ACC112 (cell line): ENCODE data around the gene HMX1.

Source experiments
- H2AFZ ChIP-seq: fragments of 200-600 bp; sonication (generic); one replicate; pipeline ENCODE4 v1.6.0; 2017; ENCODE audit warnings: antibody characterized with exemption, low read length; ENCODE audit not compliant: unreplicated experiment
- H3K27ac ChIP-seq: fragments of 200-600 bp; sonication (generic); 2 replicates; pipeline ENCODE4 v1.5.1; 2014; ENCODE audit warnings: low read depth, mild to moderate bottlenecking, antibody characterized with exemption, low read length, moderate library complexity
- H3K27me3 ChIP-seq: fragments of 200-600 bp; sonication (generic); 2 replicates; pipeline ENCODE4 v1.6.1; 2014; ENCODE audit warnings: mild to moderate bottlenecking, antibody characterized with exemption, low read length, moderate library complexity, mixed read lengths; ENCODE audit not compliant: insufficient read depth
- H3K36me3 ChIP-seq: fragments of 200-600 bp; sonication (generic); 2 replicates; pipeline ENCODE4 v1.6.1; 2016; ENCODE audit warnings: mild to moderate bottlenecking, antibody characterized with exemption, low read length, moderate library complexity, mixed read lengths; ENCODE audit not compliant: insufficient read depth
- H3K4me1 ChIP-seq: fragments of 200-600 bp; sonication (generic); one replicate; pipeline ENCODE4 v1.6.1; 2016; ENCODE audit warnings: low read length, mixed read lengths; ENCODE audit not compliant: insufficient read depth, unreplicated experiment, control insufficient read depth
- H3K4me3 ChIP-seq: fragments of 200-600 bp; sonication (generic); 2 replicates; pipeline ENCODE4 v1.5.1; 2014; ENCODE audit warnings: mild to moderate bottlenecking, low read depth, low read length
- H3K79me2 ChIP-seq: fragments of 200-600 bp; sonication (generic); one replicate; pipeline ENCODE4 v1.6.0; 2016; ENCODE audit warnings: low read length; ENCODE audit not compliant: control insufficient read depth, unreplicated experiment, insufficient read depth

The HMX1 gene

GRCh38 chr4:8852118-8852704, 19.4 kb downstream of the HMX1 start:
- peaks cover 63% of the 10 kb centered on the region for H3K27me3 ChIP-seq
- H3K36me3 ChIP-seq, result no peaks in the 10 kb centered on the region
- no peak overlapping the region for H2AFZ ChIP-seq
- no peaks in the 10 kb centered on the region for H3K79me2 ChIP-seq
- no peaks in the 10 kb centered on the region for H3K4me1 ChIP-seq
- no peak overlapping the region for H3K4me3 ChIP-seq
- H3K27ac ChIP-seq, result no peak overlapping the region

- Histone ChIP-seq H3K36me3 (no peaks in the 10 kb centered on the region), H2AFZ (no peak overlapping the region), H3K27me3 (peaks cover 57% of the 10 kb centered on the region), H3K4me3 (no peak overlapping the region), H3K27ac (no peak overlapping the region), H3K4me1 (no peaks in the 10 kb centered on the region), H3K79me2 (no peaks in the 10 kb centered on the region)
Measured at GRCh38 chr4:8851321-8852117, 20.1 kb downstream of the HMX1 start.

GRCh38 chr4:8850830-8851188, 20.8 kb downstream of the HMX1 start:
- Histone ChIP-seq H3K36me3 (no peaks in the 10 kb centered on the region), H3K27me3 (peaks cover 49% of the 10 kb centered on the region), H2AFZ (no peak overlapping the region), H3K4me1 (no peaks in the 10 kb centered on the region), H3K27ac (no peak overlapping the region), H3K4me3 (no peak overlapping the region), H3K79me2 (no peaks in the 10 kb centered on the region)

GRCh38 chr4:8850074-8850829, 21.4 kb downstream of the HMX1 start:
- no peaks in the 10 kb centered on the region for H3K4me1 ChIP-seq
- no peak overlapping the region for H3K4me3 ChIP-seq
- H3K27me3 ChIP-seq, result peaks cover 44% of the 10 kb centered on the region
- H3K27ac ChIP-seq, result no peak overlapping the region
- H3K79me2 ChIP-seq, result no peaks in the 10 kb centered on the region
- no peak overlapping the region for H2AFZ ChIP-seq
- no peaks in the 10 kb centered on the region for H3K36me3 ChIP-seq

- peaks cover 36% of the 10 kb centered on the region for H3K27me3 ChIP-seq
- H3K79me2 ChIP-seq, result no peaks in the 10 kb centered on the region
- H3K4me3 ChIP-seq, result no peak overlapping the region
- no peaks in the 10 kb centered on the region for H3K36me3 ChIP-seq
- H3K27ac ChIP-seq, result no peak overlapping the region
- no peaks in the 10 kb centered on the region for H3K4me1 ChIP-seq
- no peak overlapping the region for H2AFZ ChIP-seq
Measured at GRCh38 chr4:8849266-8850073, 22.2 kb downstream of the HMX1 start.

GRCh38 chr4:8848507-8849265, 23.0 kb downstream of the HMX1 start:
- Histone ChIP-seq H3K27me3 (peaks cover 28% of the 10 kb centered on the region), H2AFZ (no peak overlapping the region), H3K79me2 (no peaks in the 10 kb centered on the region), H3K27ac (no peak overlapping the region), H3K4me1 (no peaks in the 10 kb centered on the region), H3K4me3 (no peak overlapping the region), H3K36me3 (no peaks in the 10 kb centered on the region)

GRCh38 chr4:8847764-8848163, 23.9 kb downstream of the HMX1 start:
- peaks cover 28% of the 10 kb centered on the region for H3K27me3 ChIP-seq
- H3K36me3 ChIP-seq, result no peaks in the 10 kb centered on the region
- no peak overlapping the region for H3K4me3 ChIP-seq

GRCh38 chr4:8847331-8847730, 24.3 kb downstream of the HMX1 start:
- Histone ChIP-seq H3K79me2 (no peaks in the 10 kb centered on the region), H3K4me1 (no peaks in the 10 kb centered on the region), H2AFZ (no peak overlapping the region), H3K27ac (no peak overlapping the region), H3K27me3 (peaks cover 28% of the 10 kb centered on the region), H3K4me3 (no peak overlapping the region), H3K36me3 (no peaks in the 10 kb centered on the region)

More at GRCh38 chr4:8847764-8848163, 23.9 kb downstream of the HMX1 start:
- H3K79me2 ChIP-seq, result no peaks in the 10 kb centered on the region
- no peaks in the 10 kb centered on the region for H3K4me1 ChIP-seq
- H2AFZ ChIP-seq, result no peak overlapping the region
- H3K27ac ChIP-seq, result no peak overlapping the region

GRCh38 chr4:8846826-8847225, 24.8 kb downstream of the HMX1 start:
- Histone ChIP-seq H3K36me3 (no peaks in the 10 kb centered on the region), H3K27ac (no peak overlapping the region), H2AFZ (no peak overlapping the region), H3K4me1 (no peaks in the 10 kb centered on the region), H3K27me3 (peaks cover 28% of the 10 kb centered on the region), H3K79me2 (no peaks in the 10 kb centered on the region), H3K4me3 (no peak overlapping the region)
